NCI-H2107 (cell line): ENCODE measurements around the gene FBXW5.

ENCODE experiments used
- DNase-seq: peaks from one replicate; lab custom pipeline; 2025; lab: John Stamatoyannopoulos, UW

The FBXW5 gene

DNA sequence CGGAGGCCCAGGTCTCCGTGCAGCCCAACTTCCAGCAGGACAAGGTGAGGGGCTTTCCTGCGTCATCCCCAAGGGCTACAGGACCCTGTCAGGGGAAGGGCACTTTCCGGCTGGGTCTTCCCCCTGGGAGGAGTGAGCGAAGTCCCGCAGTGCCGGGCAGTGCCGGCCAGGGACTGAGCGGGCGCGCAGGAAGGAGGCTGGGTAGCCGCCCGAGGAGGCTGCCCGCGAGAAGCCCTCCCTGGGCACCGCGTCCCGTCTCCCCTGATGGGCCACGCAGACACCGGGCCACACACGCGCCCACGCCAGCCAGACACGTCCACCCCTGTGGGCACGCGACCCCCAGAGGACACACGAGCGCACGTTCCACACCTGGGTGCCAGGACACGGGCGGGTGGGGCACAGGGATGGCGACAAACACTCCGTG is 33.1 kb upstream of the FBXW5 start:
- DNase-seq, result no peak

DNA sequence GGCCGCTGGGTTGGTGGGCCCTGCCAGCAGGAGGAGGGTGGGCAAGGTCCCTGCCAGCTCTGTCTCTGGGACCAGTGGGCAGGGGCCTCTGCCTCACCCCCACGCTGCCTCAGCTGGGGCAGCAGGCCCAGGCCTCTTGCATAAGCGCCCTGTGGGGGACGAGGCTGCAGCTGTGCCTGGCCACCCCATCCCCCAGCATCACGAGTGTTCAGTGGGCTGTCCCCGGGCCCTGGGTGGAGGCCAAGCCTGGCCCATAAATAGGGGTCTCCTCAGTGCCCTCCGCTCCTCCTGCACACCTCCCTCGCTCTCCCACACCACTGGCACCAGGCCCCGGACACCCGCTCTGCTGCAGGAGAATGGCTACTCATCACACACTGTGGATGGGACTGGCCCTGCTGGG is 32.7 kb upstream of the FBXW5 start, which contains the start of gene PTGDS:
Gene PTGDS, plus strand, starts transcription at position 282 of the 400 bp plus-strand sequence. Its CDS starts 75 bp downstream, at position 357.
- no peak for DNase-seq

DNA sequence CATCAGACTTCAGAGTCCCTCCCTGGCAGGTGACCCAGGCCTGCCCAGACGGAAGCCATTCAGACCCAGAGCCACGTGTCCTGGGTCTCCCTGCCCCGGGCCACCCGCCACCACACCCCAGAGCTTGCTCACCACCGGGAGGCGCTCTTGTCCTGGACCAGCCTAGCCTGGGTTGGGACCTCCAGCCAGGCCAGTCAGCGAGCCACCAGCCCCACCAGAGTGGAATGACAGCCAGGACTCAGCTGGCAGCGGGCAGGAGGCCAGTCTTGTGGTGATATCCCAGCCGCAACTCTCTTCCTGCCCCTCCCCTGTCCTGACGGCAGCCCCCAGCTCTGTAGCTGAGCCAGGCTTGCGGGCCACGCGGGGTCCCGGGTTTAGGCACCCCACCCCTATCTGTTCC is 31.1 kb upstream of the FBXW5 start:
- no peak for DNase-seq

DNA sequence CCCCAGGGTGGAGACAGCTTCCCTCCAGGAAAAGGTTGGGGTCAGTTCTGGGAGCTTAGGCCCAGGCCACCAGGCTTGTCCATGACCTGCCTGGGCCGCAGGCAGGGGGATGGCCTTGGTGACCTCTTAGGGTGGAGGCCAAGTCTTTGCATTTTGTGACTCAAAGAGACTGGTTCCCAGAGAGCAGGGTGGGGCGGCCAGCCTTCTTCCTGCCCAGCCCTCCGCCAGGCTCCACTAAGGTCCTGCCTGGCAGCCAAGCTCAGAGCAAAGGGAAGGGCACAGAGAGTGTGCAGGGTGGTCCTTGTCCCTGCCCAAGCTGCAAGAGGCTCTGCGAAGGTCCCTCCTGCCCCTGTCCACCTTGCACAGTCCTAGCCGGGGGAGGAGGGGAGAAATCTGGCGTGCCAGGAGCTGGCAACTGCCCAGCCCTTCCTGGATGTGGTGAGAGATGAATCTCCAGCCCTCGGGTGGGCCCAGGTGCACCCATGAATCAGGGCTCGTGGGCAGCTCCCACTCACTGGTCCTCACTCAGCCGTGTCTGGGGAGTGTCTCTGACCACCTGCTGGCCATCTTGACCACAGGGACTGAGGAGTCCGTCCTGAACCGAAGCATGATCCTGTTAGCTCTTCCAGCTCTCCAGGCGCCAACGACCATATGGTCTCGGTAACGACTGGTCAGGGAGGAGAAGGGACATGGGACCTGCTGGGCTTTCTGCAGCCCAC is 30.4 kb upstream of the FBXW5 start:
- no peak for DNase-seq

DNA sequence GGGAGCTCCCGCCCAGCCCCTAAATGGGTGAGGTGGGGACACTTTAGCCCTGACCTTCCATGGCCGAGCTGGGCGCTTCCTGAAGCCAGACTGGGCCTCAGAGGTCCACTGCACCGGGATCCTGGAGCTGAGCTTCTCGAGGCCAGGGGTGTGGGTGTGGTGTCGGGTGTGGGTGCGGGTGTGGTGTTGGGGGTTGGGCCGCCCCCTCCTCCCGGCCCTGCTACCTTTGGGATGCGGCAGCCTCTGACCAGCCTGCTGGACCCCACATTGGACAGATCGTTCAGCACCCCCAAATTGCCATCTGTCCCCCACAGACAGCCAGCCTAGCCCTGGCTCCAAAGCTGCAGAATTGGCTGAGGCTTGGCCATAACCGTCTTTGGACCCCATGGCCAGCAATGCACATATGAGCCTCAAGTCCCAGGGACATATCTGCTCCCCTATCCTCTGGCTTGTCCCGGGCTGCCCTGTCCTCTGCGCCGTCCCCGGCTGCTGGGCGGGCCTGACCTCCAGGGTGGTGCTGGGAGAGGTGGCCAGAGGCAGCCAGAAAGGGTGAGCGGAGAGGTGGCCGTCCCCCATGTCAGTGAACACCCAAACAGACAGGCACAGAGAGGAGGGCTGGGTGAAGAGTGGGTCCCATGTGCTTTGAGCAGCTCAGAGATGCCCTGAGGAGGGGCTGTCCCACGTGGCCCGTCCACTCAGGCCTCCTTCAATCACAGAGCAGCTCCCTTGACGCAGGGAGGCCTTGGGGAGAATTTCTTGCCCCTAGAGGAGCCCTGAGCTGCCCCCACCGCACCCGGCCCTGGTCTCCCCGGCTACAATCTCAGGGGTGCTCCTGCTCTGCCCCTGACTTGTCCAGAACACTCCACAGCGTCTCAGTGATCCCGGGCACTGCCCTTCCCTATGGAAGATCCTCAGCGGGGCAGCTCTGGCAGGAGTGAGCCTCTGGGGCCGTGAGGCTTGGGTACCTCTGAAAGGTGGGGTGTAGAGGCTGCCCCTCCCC is 29.4 kb upstream of the FBXW5 start:
- DNase-seq, result no peak

DNA sequence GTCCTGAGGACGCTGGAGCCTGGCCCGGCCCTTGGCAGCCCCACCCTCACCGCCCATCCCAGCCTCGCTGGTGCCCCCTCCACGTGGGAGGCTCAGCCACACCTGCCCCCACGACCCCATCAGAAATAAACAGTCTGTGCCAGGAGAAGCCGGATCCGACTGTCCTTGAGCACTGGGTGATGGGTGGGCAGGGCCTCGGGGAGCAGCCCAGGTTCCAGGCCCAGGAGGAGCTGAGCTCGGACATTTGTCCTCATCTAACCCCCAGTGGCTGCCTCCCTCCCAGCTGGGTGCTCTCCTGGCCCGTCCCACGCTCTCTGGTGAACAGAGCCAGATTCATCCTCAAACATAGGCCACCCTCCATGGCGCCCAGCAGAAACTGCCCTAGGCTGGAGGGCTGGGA is 28.2 kb upstream of the FBXW5 start:
- no peak for DNase-seq

DNA sequence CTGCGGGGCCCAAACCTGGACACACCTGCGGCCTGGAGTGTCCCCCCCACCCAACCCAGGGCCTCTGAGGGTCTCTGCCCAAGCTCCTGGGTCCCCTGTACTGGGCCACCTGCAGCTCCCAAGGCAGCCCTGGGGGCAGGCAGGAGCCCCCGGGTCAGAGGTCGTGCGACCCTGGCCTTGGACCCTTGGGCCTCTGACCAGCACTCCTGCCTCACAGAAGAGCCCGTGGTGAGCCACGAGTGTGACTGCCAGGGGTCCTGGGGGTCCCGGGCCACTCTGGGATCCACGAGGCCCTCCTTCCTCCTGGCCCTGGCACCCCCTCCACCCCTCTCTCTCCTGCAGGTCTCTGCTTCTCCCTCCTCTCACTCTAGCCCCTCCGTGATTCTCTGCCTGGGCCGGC is 27.8 kb upstream of the FBXW5 start:
- no peak for DNase-seq

DNA sequence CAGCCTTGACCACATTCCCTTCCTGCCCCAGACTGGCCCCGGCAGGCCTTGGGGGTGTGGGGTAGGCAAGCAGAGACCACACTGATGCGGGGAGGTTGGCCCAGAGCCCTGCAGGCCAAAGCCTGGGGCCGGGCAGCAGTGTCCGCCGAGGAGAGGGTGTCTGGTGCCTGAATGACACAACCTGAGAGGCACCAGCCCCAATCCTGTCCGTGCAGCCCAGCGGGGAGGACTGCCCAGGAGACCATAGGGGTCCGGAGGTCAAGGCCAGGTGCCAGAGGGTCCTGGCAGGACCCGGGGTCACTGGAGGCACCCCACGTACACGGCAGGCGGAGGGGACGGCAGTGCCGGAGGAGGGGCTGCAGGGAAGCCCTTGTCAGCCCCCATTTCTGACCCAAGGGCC is 27.2 kb upstream of the FBXW5 start:
- no peak for DNase-seq

DNA sequence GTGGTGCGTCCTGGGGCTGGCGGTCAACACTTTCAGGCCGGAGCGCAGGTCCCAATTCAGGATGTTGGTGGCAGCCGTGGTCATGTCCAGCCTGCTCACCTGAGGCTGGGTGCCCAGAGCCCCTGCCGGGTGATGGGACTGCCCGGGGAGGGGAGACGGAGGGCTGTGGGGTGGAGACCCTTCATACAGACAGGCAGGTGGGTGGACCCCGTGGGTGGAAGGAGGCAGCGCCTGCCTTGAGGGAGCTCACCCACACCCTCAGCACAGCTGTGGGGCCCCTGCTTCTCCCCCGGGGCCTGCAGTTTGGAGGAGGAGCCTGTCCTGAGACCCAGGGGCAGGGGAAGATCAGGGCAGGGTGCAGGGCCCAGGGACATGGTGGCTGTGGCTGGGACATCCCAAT is 25.8 kb upstream of the FBXW5 start:
- no peak for DNase-seq

DNA sequence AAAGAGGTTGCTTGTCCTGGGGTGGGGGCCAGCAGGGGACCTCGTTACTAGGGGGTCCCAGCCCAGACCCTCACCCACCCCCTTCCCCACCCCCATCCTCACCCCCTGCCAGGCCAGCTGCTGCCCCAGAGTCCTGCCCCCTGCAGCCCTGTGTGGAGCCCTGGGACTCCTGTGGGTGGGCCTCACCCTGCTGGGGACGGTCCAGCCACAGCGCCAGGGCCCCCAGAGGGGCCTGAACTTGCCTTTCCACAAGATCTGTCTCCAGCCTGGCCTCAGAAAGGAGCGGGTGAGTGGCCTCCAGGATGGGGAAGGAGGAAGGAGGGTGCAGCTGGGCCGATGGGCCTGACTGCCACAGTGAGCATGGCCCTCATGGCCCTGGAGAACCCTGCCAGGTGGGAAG is 25.2 kb upstream of the FBXW5 start:
- no peak for DNase-seq

DNA sequence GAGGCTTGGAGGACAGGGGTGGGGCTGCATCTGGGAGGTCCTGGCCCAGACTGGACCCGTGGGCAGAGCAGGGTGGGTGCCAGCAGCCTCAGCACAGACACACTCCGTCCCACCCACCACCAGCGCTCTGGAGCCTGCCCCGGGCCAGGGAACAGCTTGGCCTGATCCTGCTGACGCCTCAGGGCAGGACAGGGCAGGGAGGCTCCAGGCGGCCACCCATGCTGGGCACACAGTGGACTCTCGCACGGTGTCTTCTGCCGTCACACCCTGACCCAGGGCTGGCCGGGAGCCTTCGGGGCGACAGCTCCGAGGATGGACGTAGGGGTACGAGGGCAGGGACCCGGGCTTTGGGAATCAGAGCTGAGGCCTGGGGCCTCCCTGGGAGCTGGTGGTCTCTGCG is 24.6 kb upstream of the FBXW5 start:
- no peak for DNase-seq

DNA sequence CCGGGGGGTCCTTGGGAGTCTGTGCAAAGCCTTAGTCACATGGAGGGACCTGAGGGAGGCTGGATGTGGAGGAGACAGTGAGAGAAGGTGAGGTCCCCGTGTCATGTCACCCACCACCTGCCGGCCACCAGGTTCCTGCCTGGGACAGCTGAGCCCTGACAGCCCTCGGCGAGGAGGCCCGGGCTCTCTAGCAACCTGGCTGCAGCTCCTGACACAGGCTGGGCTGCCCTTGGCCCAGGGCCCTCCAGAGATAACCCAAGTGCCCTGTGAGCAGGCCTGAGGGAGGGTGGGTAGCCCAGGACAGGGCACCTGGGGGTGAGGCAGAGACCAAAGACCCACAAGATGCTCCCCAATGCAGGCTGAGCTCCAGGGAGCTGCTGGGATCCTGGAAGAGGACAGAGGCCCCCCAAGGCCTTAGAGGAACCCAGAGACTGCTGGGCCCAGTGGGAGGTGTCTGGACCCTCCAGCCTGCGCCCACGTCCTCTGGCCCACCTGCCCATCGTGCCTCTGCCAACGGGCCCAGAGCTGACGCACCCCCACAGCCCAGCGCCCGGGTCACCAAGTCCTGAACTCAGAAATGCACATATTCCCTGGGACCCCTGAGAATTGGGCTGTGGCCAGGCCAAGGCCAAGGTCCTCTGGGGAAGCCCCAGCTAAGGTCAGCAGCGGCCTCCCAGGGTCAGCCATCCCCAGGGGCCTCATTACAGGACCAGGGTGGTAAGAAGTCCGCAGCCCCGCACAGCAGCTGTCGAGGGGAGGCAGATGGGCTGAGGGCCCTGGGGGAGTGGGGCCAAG is 24.0 kb upstream of the FBXW5 start:
- DNase-seq, result no peak

DNA sequence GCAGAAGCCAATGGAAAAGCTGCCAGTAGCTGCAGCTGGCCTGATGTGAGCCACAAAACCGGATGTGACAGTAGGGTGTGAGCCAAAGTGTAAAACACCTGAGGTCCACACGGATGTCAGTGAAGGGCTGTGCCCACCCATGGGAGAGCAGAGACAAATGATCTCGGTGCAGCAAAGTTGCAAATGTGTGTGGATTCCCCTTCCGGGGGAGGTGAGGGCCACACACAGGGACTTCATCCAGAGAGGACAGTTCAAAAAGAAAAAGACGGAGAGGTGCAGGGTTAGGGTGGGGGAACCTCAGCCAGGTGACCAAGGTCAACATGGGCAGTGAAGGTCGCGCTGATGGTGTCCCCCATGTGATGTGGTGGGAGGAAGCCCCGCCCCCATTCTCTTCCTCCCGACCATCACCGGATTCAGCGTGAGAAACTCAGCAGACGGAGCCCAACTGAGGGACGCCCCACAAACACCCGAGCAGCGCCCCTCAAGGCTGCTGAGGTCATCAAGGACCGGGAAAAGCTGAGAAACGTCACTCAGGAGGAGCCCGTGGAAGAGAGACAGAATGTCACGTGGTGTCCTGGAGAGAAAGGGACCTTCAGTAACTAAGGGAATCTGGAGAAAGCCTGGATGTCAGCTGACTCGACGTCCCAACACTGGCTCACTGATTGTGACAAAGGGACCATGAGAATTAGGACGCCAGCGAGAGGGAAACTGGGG is 21.4 kb upstream of the FBXW5 start:
- no peak for DNase-seq

DNA sequence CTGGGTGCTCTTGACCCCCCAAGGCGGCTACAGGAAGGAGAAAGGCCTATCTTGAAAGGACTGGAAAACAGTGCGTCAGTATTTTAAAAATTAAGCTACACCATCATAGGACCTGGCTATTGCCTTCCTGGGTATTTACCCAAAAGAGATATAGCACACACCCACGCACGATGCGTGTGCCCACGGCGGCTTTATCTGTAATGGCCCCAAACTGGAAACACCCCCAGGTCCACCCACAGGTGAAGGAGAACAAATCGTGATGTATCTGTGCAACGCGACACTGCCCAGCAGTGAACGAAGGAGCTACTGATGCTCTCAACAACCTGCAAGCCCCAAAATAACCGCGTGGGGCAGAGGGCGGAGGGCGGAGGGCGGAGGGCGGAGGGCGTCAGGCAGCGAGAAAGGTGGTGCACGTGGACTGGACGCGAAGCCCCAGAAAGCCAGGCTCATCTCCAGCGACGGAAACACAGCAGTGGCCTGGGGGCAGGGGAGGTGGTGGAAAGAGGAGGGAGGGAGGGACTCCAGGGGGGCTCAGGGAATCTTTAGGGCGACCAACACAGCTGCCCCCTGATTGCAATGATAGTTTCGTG is 20.4 kb upstream of the FBXW5 start:
- no peak for DNase-seq

DNA sequence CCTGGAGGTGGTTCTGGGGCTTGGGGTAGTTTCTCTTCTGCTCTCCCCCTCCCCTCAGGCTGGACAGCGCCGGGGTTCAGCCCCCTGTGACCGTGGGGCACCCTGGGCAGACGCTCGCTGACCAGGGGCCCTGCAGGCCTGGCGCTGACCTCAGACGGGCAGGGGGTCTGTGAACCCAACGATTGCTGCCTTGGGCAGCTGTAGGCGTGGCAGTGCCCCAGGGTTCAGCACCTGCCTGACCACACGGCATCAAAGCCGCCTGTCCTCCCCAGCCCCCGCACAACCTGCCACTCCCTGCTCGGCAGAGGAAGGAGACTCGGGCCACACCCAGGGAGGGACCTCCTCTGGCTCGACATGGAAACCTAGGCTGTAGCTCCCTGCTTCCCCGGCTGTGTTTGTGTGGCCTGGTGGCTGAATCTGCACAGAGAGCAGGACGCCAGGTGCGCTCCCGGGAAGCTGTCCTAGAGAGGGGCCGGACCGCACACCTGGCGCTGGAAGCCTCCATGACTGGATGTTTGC is 19.7 kb upstream of the FBXW5 start:
- DNase-seq, result no peak

DNA sequence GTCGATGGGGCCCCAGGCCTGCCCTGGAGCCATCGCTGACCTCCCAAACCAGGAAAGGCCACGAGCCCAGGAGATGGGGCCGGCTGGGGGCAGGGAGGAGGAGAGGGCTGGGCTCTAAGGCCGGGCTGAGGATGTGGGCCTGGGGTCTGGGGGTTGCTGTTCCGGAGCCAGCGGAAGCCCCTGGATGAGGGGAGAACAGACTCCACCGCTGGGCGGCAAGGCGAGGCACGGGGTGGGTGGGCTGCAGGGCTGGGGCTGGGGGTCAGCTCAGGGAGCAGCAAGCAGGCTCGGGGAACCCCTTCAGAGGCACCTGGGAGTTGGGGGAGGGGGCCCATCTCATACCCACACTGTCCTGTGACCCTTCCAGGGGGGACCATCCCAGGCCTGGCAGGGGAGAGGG is 19.2 kb upstream of the FBXW5 start:
- no peak for DNase-seq

DNA sequence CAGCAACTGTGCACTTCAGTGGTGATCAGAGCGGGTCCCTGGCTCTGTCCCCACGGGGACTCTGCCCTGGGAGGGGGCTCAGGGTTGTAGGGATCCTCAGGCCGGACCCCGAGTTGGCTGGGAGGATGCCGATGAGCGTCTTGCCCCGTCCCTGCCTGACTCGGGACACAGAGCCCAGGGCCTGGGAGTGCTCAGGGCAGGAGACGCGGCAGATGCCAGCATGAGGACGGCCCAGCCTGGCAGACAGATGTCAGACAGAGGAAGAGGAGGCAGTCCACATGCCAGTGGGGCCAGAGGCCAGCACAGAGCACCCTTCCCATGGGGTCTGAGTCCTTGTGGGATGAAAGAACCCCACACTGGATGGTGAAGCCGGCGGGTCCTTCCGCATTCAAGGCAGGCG is 18.8 kb upstream of the FBXW5 start:
- no peak for DNase-seq

DNA sequence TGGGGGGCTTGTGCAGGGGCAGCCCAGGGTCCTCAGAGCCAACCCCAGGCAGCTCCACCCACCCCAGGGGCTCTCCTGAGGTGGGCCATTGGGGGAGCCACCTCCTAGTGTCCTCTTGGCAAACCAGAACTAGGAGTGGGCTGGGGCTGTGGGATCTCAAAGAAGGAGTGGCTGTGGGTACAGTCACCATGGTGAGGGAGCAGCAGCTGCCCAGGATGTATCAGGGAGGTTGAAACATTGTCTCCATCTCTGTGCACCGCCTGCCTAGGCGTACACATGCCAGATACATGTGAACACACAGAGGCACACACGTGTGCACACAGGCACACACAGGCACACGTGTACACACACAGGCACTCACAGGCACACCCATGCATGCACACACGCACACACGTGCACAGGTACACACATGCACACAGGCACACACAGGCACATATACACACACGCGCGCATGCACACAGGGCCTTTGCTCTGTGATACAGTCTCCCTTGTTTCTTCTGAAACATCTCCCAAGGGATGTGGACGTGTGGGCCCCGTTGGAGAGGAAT is 18.2 kb upstream of the FBXW5 start:
- DNase-seq, result no peak

DNA sequence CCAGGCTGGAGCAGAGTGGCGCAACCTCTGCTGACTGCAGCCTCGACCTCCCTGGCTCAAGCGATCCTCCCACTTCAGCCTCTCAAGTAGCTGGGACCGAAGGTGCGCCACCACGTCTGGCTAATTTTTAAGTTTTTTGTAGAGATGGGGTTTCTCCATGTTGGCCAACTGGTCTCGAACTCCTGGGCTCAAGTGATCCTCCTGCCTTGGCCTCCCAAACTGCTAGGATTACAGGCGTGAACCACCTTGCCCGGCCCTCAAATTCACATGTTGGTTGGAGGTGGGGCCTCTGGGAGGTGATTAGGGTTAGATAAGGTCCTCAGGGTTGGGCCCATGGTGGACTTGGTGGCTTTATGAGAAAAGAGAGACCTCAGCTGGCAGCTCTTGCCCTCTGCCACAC is 17.6 kb upstream of the FBXW5 start:
- DNase-seq, result no peak

DNA sequence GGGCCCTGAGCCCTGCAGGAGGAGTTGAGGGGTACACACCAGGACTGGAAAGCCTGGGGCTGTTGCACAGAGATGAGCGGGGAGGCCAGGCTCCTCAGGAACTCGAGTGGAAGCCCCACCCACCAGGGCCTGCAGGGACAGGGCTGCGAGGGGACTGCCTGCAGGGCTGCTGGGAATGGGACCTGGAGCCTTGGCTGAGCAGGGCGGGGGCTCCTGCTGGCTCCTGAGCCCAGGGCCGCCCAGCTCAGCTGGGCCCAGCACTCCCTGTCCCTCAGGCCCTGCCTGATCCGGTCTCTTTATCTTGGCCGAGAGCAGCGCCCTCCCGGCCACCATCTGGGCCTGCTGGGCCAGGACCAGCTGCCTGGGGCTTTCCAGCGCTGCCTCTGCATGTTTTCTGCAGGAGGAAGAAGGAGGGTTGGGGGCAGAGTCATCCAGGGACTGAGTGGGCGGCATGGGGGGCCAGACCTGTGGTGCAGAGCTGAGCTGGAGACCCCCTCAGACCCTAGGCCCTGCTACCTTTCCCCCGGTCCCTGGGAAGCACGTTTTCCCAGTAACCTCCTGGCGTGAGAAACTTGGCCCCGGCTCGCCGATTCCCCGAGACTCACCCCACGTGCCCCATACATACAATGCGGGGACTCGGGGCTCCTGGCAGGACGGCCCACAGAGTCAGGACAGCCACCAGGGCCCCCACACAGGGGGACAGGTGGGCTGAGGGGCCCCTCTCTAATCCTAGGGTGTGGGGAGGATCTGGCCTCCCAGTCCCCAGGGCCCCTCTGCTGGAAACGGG is 16.9 kb upstream of the FBXW5 start:
- no peak for DNase-seq
